Measurements from ENCODE around the gene ERC1. TPM values are rescaled to one million over a fixed set of nuclear protein-coding genes. Genes with fewer than 3 reads are reported as not detected.

The ERC1 gene
- polyA plus RNA-seq, 2 of the 4 experiments (the other 2 are of a cell fraction), result 14.2 to 20.9 TPM

- H3K4me1 ChIP-seq, result no peaks in the 10 kb centered on the region
- H3K27ac ChIP-seq, result no peak overlapping the region
- FAIRE-seq (no peak), DNase-seq (ENCODE audit: low read depth in 1 of 2, low spot score in 1 of 2) (no peak), ATAC-seq (no peak)
- ChIA-PET CTCF (interaction anchor here (0.6 to 1.4 kb wide), 3 partner anchors 10 to 326 kb away, joined by 3 read pairs; no protein-coding TSS in a partner anchor), POLR2A (no interaction called here)
- H3K4me3 ChIP-seq, result no peak overlapping the region
- H3K9me3 ChIP-seq, result no peaks in the 10 kb centered on the region
- TF ChIP-seq BCL3 (IDR thresholded peaks at IDR 0.05), result no peak
- no peak for TF ChIP-seq RCOR1 (IDR thresholded peaks at IDR 0.05; ENCODE audit: low read depth, low read length)
- no peak for TF ChIP-seq SREBF2 (IDR thresholded peaks at IDR 0.05)
- TF ChIP-seq MAFK (IDR thresholded peaks at IDR 0.05; ENCODE audit: partially characterized antibody), result no peak
- TF ChIP-seq ELK1 (IDR thresholded peaks at IDR 0.05; ENCODE audit: low read depth, low read length), result no peak
- no peak for TF ChIP-seq POLR2AphosphoS2 (conservative IDR thresholded peaks at IDR 0.05; ENCODE audit: low read length)
- no peak for TF ChIP-seq GATA3 (IDR thresholded peaks at IDR 0.05; ENCODE audit: borderline replicate concordance)
- TF ChIP-seq RNF2 (IDR thresholded peaks at IDR 0.05; ENCODE audit: borderline replicate concordance, low read depth), result no peak
- TF ChIP-seq MAX (IDR thresholded peaks at IDR 0.05), result no peak
- no peak for TF ChIP-seq RARB (CRISPR knock-in tag; IDR thresholded peaks at IDR 0.05)
- no peak for TF ChIP-seq SMC3 (IDR thresholded peaks at IDR 0.05)
- TF ChIP-seq POLR2A (IDR thresholded peaks at IDR 0.05; ENCODE audit: low read length), result no peak
- TF ChIP-seq CHD2 (IDR thresholded peaks at IDR 0.05; ENCODE audit: low read length, partially characterized antibody), result no peak
- no peak for TF ChIP-seq HEYL (CRISPR knock-in tag; IDR thresholded peaks at IDR 0.05)
- H3K4me2 ChIP-seq, result no peak overlapping the region
- WGBS (ENCODE audit: missing lambda C conversion rate), result 83% methylated on average over 8 of the region's 8 CpGs
Measured at GRCh38 chr12:1443421-1444141, 452.6 kb downstream of the ERC1 start.

- no peak for ATAC-seq
- TF ChIP-seq HOXB5 (CRISPR knock-in tag; IDR thresholded peaks at IDR 0.05) (no peak), ELK1 (IDR thresholded peaks at IDR 0.05; ENCODE audit: low read depth, low read length) (no peak), TFCP2L1 (CRISPR knock-in tag; IDR thresholded peaks at IDR 0.05) (no peak), RNF2 (IDR thresholded peaks at IDR 0.05; ENCODE audit: borderline replicate concordance, low read depth) (no peak), EHF (CRISPR knock-in tag; IDR thresholded peaks at IDR 0.05) (no peak), NFE2L2 (conservative IDR thresholded peaks at IDR 0.05; ENCODE audit: low read length) (no peak), ZNF302 (CRISPR knock-in tag; IDR thresholded peaks at IDR 0.05) (no peak), POLR2A (IDR thresholded peaks at IDR 0.05; ENCODE audit: low read length) (no peak), MYC (IDR thresholded peaks at IDR 0.05; ENCODE audit: borderline replicate concordance, low read length) (no peak), HOXA7 (CRISPR knock-in tag; IDR thresholded peaks at IDR 0.05) (no peak), RCOR1 (IDR thresholded peaks at IDR 0.05; ENCODE audit: low read depth, low read length) (no peak), MAZ (IDR thresholded peaks at IDR 0.05; ENCODE audit: borderline replicate concordance, low read depth, low read length) (no peak), HEYL (CRISPR knock-in tag; IDR thresholded peaks at IDR 0.05) (no peak)
- no peak overlapping the region for H3K4me2 ChIP-seq
- WGBS (ENCODE audit: missing lambda C conversion rate), result 96% methylated on average over 6 of the region's 6 CpGs
- H3K4me3 ChIP-seq, result no peak overlapping the region
- POLR2A ChIA-PET, result no interaction called here
- CTCF ChIA-PET, result interaction anchor here (0.6 to 1.4 kb wide), 4 partner anchors 10 to 326 kb away, joined by 3 read pairs; no protein-coding TSS in a partner anchor
- H3K27ac ChIP-seq, result no peak overlapping the region
- H3K4me1 ChIP-seq, result no peaks in the 10 kb centered on the region
- no peak for FAIRE-seq
- no peak for DNase-seq (ENCODE audit: low read depth in 1 of 2, low spot score in 1 of 2)
- H3K9me3 ChIP-seq, result no peaks in the 10 kb centered on the region
Measured at GRCh38 chr12:1444142-1444516, 453.1 kb downstream of the ERC1 start.
